ENCODE measurements around the gene CDH4. TPM values are rescaled to one million over a fixed set of nuclear protein-coding genes. Genes with fewer than 3 reads are reported as not detected.

Gene CDH4
- total RNA-seq, 2 donors from 2014 or later: 0.07 to 0.94 TPM

- H3K27ac ChIP-seq: no peak overlapping the region
- H3K4me1 ChIP-seq: peaks cover 0 to 6% of the 10 kb centered on the region in 2 donors
- H3K27me3 ChIP-seq: no peaks in the 10 kb centered on the region
- H3K36me3 ChIP-seq: no peaks in the 10 kb centered on the region
- H3K4me3 ChIP-seq: no peak overlapping the region
- TF ChIP-seq, protein P1, sequence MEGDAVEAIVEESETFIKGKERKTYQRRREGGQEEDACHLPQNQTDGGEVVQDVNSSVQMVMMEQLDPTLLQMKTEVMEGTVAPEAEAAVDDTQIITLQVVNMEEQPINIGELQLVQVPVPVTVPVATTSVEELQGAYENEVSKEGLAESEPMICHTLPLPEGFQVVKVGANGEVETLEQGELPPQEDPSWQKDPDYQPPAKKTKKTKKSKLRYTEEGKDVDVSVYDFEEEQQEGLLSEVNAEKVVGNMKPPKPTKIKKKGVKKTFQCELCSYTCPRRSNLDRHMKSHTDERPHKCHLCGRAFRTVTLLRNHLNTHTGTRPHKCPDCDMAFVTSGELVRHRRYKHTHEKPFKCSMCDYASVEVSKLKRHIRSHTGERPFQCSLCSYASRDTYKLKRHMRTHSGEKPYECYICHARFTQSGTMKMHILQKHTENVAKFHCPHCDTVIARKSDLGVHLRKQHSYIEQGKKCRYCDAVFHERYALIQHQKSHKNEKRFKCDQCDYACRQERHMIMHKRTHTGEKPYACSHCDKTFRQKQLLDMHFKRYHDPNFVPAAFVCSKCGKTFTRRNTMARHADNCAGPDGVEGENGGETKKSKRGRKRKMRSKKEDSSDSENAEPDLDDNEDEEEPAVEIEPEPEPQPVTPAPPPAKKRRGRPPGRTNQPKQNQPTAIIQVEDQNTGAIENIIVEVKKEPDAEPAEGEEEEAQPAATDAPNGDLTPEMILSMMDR (IDR thresholded peaks at IDR 0.05): no peak
- no peak for DNase-seq (ENCODE audit: low spot score)
- H3K9me3 ChIP-seq: no peaks in the 10 kb centered on the region
Observed at GRCh38 chr20:61801857-61802442, 549.9 kb downstream of the CDH4 start.

GRCh38 chr20:61802721-61803311 lies 550.8 kb downstream of the CDH4 start:
- Histone ChIP-seq H3K36me3 (no peaks in the 10 kb centered on the region), H3K9me3 (no peaks in the 10 kb centered on the region), H3K27ac (no peak overlapping the region), H3K4me3 (no peak overlapping the region), H3K4me1 (peaks cover 0 to 6% of the 10 kb centered on the region in 2 donors), H3K27me3 (no peaks in the 10 kb centered on the region)
- TF ChIP-seq, protein P1 (IDR thresholded peaks at IDR 0.05): no peak
- DNase-seq (ENCODE audit: low spot score): no peak

DNA sequence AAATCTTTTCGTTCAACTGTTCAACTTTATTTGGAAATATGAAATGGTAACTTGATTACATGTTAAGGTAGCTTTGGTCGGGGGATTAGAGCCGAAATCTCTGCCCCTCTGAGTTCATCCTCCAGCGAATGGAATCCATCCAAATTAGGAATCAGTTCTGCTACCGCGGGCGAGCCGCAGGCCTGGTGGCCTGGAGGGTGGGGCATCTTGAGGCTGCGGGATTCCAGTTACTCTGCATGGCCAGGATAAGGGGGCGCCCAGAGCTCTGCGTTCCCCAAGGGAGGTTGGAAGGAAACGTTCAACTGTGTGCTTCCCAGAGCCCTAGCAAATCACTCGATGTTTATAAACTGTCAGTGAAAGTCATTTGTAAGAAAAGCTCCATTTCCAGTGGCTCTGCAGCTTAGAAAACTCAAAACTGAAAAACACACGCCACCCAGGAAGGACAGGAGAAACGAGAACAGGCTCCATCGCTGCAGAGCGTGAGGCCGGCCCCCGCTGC lies 551.4 kb downstream of the CDH4 start:
- no peak for DNase-seq (ENCODE audit: low spot score)
- H3K9me3 ChIP-seq: no peaks in the 10 kb centered on the region
- H3K4me1 ChIP-seq: peaks cover 0 to 6% of the 10 kb centered on the region in 2 donors
- H3K4me3 ChIP-seq: no peak overlapping the region
- H3K27ac ChIP-seq: no peak overlapping the region
- no peaks in the 10 kb centered on the region for H3K36me3 ChIP-seq
- TF ChIP-seq, protein P1 (IDR thresholded peaks at IDR 0.05): no peak
- H3K27me3 ChIP-seq: no peaks in the 10 kb centered on the region

- no peaks in the 10 kb centered on the region for H3K27me3 ChIP-seq
- H3K36me3 ChIP-seq: no peaks in the 10 kb centered on the region
- H3K9me3 ChIP-seq: no peaks in the 10 kb centered on the region
- no peak overlapping the region for H3K27ac ChIP-seq
- TF ChIP-seq, protein P1 (IDR thresholded peaks at IDR 0.05): no peak
- no peak for DNase-seq (ENCODE audit: low spot score)
- H3K4me1 ChIP-seq: peaks cover 0 to 6% of the 10 kb centered on the region in 2 donors
- no peak overlapping the region for H3K4me3 ChIP-seq
Observed at GRCh38 chr20:61803915-61804751, 552.1 kb downstream of the CDH4 start.

DNA sequence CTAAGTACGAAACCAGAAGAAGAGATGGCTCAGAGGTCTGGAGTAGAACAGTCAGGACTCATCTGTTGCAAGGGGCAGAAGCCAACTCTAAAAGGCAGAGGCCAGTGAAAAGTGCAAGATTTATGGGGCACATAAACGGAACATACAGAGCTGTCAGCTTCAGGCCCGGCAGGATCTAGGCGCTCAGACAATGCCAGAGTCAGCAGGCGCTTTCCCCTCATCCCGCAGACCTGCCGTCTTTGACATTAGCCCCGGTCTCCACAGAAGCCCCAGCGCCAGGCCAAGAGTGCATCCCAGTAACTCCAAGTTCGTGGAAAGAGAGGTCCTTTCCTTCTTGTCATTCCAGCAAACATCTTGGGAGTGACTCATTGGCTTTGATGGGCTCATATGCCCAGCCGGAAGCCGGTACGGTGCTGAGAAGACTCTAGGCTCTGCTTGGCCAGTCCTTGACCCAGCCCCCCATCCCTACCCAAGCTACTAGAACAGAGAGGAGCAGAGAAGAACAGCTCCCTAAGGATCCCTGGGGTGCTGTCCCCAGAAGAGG lies 552.8 kb downstream of the CDH4 start:
- Histone ChIP-seq H3K36me3 (no peaks in the 10 kb centered on the region), H3K4me1 (peaks cover 0 to 6% of the 10 kb centered on the region in 2 donors), H3K9me3 (no peaks in the 10 kb centered on the region), H3K27ac (no peak overlapping the region), H3K4me3 (no peak overlapping the region), H3K27me3 (no peaks in the 10 kb centered on the region)
- DNase-seq (ENCODE audit: low spot score): no peak
- TF ChIP-seq, protein P1 (IDR thresholded peaks at IDR 0.05): no peak
